ENCODE results near the gene GPRIN2. TPM values are rescaled to one million over a fixed set of nuclear protein-coding genes. Genes with fewer than 3 reads are reported as not detected.
"Not testable (repeated sequence)": the region's sequence is repeated elsewhere in the genome, so short reads cannot be mapped to it uniquely, and the experiment has no call there.

GPRIN2 gene
- total RNA-seq, 1 experiment from 2014 or later: 12.8 TPM

DNA sequence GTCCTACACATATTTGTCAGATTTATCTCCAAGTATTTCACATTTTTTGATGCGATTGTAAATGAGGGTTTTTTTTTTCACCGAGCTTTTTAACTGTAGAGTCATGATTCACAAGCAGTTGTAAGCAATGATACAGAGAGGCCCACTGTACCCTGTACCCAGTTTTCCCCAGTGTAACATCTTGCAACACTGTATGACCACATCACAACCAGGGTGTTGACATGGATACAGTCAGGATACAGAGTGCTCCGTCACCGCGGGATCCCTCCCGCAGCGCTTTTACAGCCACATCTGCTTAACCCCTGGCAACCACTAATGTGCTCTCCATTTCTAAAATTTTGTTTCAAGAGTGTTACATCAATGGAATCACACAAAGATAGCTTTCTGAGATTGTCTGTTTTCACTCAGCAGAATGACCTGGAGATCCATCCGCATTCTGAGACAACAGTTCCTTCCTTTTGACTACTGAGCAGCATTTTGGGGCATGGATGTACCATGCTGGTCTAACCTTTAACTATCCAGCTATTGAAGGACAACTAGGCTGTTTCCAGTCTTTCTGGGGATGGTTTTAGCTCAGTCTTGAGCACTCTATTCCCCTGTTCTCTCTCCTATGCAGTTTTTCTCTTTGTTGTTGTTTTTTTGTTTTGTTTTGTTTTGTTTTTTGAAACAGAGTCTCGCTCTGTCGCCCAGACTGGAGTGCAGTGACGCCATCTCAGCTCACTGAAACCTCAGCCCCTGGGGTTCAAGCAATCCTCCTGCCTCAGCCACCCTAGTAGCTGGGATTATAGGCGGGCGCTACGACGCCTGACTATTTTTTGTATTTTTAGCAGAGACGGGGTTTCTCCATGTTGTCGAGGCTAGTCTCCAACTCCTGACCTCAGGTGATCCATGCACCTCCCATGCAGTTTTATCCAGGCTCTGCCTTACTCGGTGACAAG, 25.9 kb downstream of the GPRIN2 start:
- intact Hi-C loops (cut with micrococcal nuclease; ENCODE audit: unreplicated experiment): no loop called here
- Mint-ChIP-seq H3K4me3 (ENCODE audit: low read depth, unreplicated experiment) (no peak overlapping the region), H3K36me3 (ENCODE audit: insufficient read depth, unreplicated experiment) (no peaks in the 10 kb centered on the region), H3K27me3 (ENCODE audit: unreplicated experiment) (no peaks in the 10 kb centered on the region), H3K27ac (ENCODE audit: unreplicated experiment) (no peak overlapping the region), H3K4me1 (ENCODE audit: low read depth, unreplicated experiment) (no peaks in the 10 kb centered on the region), H3K9me3 (ENCODE audit: low read depth, unreplicated experiment) (no peaks in the 10 kb centered on the region)
- TF ChIP-seq, protein P1, sequence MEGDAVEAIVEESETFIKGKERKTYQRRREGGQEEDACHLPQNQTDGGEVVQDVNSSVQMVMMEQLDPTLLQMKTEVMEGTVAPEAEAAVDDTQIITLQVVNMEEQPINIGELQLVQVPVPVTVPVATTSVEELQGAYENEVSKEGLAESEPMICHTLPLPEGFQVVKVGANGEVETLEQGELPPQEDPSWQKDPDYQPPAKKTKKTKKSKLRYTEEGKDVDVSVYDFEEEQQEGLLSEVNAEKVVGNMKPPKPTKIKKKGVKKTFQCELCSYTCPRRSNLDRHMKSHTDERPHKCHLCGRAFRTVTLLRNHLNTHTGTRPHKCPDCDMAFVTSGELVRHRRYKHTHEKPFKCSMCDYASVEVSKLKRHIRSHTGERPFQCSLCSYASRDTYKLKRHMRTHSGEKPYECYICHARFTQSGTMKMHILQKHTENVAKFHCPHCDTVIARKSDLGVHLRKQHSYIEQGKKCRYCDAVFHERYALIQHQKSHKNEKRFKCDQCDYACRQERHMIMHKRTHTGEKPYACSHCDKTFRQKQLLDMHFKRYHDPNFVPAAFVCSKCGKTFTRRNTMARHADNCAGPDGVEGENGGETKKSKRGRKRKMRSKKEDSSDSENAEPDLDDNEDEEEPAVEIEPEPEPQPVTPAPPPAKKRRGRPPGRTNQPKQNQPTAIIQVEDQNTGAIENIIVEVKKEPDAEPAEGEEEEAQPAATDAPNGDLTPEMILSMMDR (IDR thresholded peaks at IDR 0.05; ENCODE audit: unreplicated experiment): no peak
- no TSS peak for BruUV-seq (replicated peaks)
- DNase-seq: no peak
- CTCF ChIA-PET: interaction anchor here (0.6 to 2.8 kb wide), 4 partner anchors 9 to 269 kb away, joined by 3 to 14 read pairs (median 7); no protein-coding TSS in a partner anchor

- H3K9me3 Mint-ChIP-seq (ENCODE audit: low read depth, unreplicated experiment); intact Hi-C loops (cut with micrococcal nuclease; ENCODE audit: unreplicated experiment); H3K4me3 Mint-ChIP-seq (ENCODE audit: low read depth, unreplicated experiment); H3K27me3 Mint-ChIP-seq (ENCODE audit: unreplicated experiment); H3K27ac Mint-ChIP-seq (ENCODE audit: unreplicated experiment); H3K4me1 Mint-ChIP-seq (ENCODE audit: low read depth, unreplicated experiment); H3K36me3 Mint-ChIP-seq (ENCODE audit: insufficient read depth, unreplicated experiment); BruUV-seq (replicated peaks); DNase-seq: not testable (repeated sequence)
- CTCF ChIA-PET: interaction anchor here (0.6 to 2.8 kb wide), 3 partner anchors 9 to 268 kb away, joined by 3 to 14 read pairs (median 11); no protein-coding TSS in a partner anchor
These were observed 26.7 kb downstream of the GPRIN2 start for GRCh38 chr10:46529742-46530141.

DNA sequence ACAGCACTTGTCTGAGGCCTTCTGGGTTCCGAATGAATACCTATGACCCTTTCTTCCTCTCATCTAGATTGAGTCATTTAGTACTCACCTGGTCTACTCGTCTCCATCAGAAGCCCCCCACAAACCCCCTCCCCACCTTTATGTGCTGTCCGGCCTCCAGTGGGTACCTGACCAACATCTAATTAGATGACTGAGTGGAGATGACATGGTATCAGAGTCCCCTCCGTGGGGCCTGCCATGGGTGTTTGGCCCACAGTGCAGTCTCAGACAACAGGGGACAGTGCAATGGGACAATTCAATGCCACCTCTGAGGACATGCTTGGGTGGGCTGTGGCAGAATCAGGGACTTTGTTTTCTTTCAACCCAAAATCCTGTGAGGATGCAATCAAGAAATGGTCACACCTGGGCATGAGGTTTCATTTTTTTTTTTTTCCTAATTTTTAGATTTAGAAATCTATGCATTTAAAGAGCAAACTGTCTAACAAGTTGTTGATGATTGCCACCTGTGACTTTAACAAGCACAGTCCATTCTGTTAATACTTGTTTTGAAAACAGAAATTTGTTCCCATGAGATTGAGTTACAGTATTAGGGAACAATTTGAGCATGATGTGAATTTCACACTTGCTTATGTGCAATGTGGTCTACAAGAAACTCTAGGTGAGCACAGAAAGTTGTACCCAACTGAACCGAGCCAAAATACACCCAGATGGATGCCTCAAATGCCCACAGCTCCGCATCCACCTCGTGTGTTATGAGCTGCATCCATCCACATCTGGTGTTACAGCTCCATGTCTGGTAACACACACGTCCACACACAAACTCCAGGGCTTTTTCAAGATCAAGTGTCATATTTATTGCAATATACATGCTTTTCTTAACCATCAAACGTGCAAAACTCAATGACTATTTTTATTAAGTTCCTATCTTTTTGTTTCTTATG, 27.5 kb downstream of the GPRIN2 start:
- Mint-ChIP-seq H3K4me3 (ENCODE audit: low read depth, unreplicated experiment) (no peak overlapping the region), H3K36me3 (ENCODE audit: insufficient read depth, unreplicated experiment) (no peaks in the 10 kb centered on the region), H3K27me3 (ENCODE audit: unreplicated experiment) (no peaks in the 10 kb centered on the region), H3K27ac (ENCODE audit: unreplicated experiment) (no peak overlapping the region), H3K4me1 (ENCODE audit: low read depth, unreplicated experiment) (no peaks in the 10 kb centered on the region), H3K9me3 (ENCODE audit: low read depth, unreplicated experiment) (no peaks in the 10 kb centered on the region)
- DNase-seq: no peak
- CTCF ChIA-PET: interaction anchor here (0.8 to 2.8 kb wide), 4 partner anchors 10 to 312 kb away, joined by 3 to 14 read pairs (median 4); no protein-coding TSS in a partner anchor
- TF ChIP-seq, protein P1 (IDR thresholded peaks at IDR 0.05; ENCODE audit: unreplicated experiment): no peak
- intact Hi-C loops (cut with micrococcal nuclease; ENCODE audit: unreplicated experiment): no loop called here
- no TSS peak for BruUV-seq (replicated peaks)

- Mint-ChIP-seq H3K27ac (ENCODE audit: unreplicated experiment) (no peak overlapping the region), H3K4me1 (ENCODE audit: low read depth, unreplicated experiment) (no peaks in the 10 kb centered on the region), H3K4me3 (ENCODE audit: low read depth, unreplicated experiment) (no peak overlapping the region), H3K27me3 (ENCODE audit: unreplicated experiment) (no peaks in the 10 kb centered on the region), H3K9me3 (ENCODE audit: low read depth, unreplicated experiment) (no peaks in the 10 kb centered on the region), H3K36me3 (ENCODE audit: insufficient read depth, unreplicated experiment) (no peaks in the 10 kb centered on the region)
- no peak for DNase-seq
- CTCF ChIA-PET: interaction anchor here (0.8 to 1.4 kb wide), 4 partner anchors 11 to 311 kb away, joined by 3 to 5 read pairs (median 4); no protein-coding TSS in a partner anchor
- TF ChIP-seq, protein P1 (IDR thresholded peaks at IDR 0.05; ENCODE audit: unreplicated experiment): no peak
- intact Hi-C loops (cut with micrococcal nuclease; ENCODE audit: unreplicated experiment): no loop called here
- BruUV-seq (replicated peaks): no TSS peak
These were observed 28.2 kb downstream of the GPRIN2 start for GRCh38 chr10:46528171-46528671.

Data from Calu3 (cell line).